ENCODE results near the gene FAAH2.
"Not testable (repeated sequence)": the region's sequence is repeated elsewhere in the genome, so short reads cannot be mapped to it uniquely, and the experiment has no call there.

FAAH2 gene

GRCh38 chrX:57267308-57267707 is 19.2 kb upstream of the FAAH2 start:
- no peak for DNase-seq (ENCODE audit: low read depth, low spot score)
- in situ Hi-C loops (cut with HindIII; ENCODE audit: low sequenced_read_pairs): no loop called here
- TF ChIP-seq CTCF (IDR thresholded peaks at IDR 0.05; ENCODE audit: low read depth, low read length): no peak
- H3K4me3 ChIP-seq (ENCODE audit: low read depth, low read length): no peak overlapping the region

GRCh38 chrX:57270980-57271379 is 15.5 kb upstream of the FAAH2 start:
- DNase-seq (ENCODE audit: low read depth, low spot score): no peak

GRCh38 chrX:57282568-57282967 is 3.9 kb upstream of the FAAH2 start:
- in situ Hi-C loops (cut with HindIII; ENCODE audit: low sequenced_read_pairs): no loop called here
- DNase-seq (ENCODE audit: low read depth, low spot score): no peak
- H3K4me3 ChIP-seq (ENCODE audit: low read depth, low read length): no peak overlapping the region
- TF ChIP-seq CTCF (IDR thresholded peaks at IDR 0.05; ENCODE audit: low read depth, low read length): no peak

More at GRCh38 chrX:57270980-57271379, 15.5 kb upstream of the FAAH2 start:
- TF ChIP-seq CTCF (IDR thresholded peaks at IDR 0.05; ENCODE audit: low read depth, low read length): no peak
- in situ Hi-C loops (cut with HindIII; ENCODE audit: low sequenced_read_pairs): no loop called here
- no peak overlapping the region for H3K4me3 ChIP-seq (ENCODE audit: low read depth, low read length)

- no peak for TF ChIP-seq CTCF (IDR thresholded peaks at IDR 0.05; ENCODE audit: low read depth, low read length)
- DNase-seq (ENCODE audit: low read depth, low spot score): no peak
- no peak overlapping the region for H3K4me3 ChIP-seq (ENCODE audit: low read depth, low read length)
- in situ Hi-C loops (cut with HindIII; ENCODE audit: low sequenced_read_pairs): no loop called here
These were observed 1.5 kb upstream of the FAAH2 start for GRCh38 chrX:57285001-57285400.

GRCh38 chrX:57289089-57289488 is 2.6 kb downstream of the FAAH2 start:
- in situ Hi-C loops (cut with HindIII; ENCODE audit: low sequenced_read_pairs): no loop called here
- DNase-seq (ENCODE audit: low read depth, low spot score): no peak
- H3K4me3 ChIP-seq (ENCODE audit: low read depth, low read length): no peak overlapping the region
- TF ChIP-seq CTCF (IDR thresholded peaks at IDR 0.05; ENCODE audit: low read depth, low read length): no peak

GRCh38 chrX:57294961-57295360 is 8.5 kb downstream of the FAAH2 start:
- H3K4me3 ChIP-seq (ENCODE audit: low read depth, low read length): no peak overlapping the region
- in situ Hi-C loops (cut with HindIII; ENCODE audit: low sequenced_read_pairs): no loop called here
- DNase-seq (ENCODE audit: low read depth, low spot score): no peak
- no peak for TF ChIP-seq CTCF (IDR thresholded peaks at IDR 0.05; ENCODE audit: low read depth, low read length)

- in situ Hi-C loops (cut with HindIII; ENCODE audit: low sequenced_read_pairs); DNase-seq (ENCODE audit: low read depth, low spot score): not testable (repeated sequence)
These were observed 9.2 kb downstream of the FAAH2 start for GRCh38 chrX:57295679-57296078.

More at GRCh38 chrX:57295679-57296078, 9.2 kb downstream of the FAAH2 start:
- not testable (repeated sequence) for H3K4me3 ChIP-seq (ENCODE audit: low read depth, low read length)

Measured in astrocyte of the spinal cord (primary cell).